GM21515 (cell line): ENCODE data around the gene ZNF282.
A peak's percentile ranks its signal among the peaks of the same experiment; 100 is the strongest.
"Not testable (repeated sequence)": the region's sequence is repeated elsewhere in the genome, so short reads cannot be mapped to it uniquely, and the experiment has no call there.

Source experiments
- ATAC-seq: cut with Tn5 transposase; IDR thresholded peaks from one replicate; pipeline ENCODE4 v1.9.1; 2021; ENCODE audit not compliant: unreplicated experiment

ZNF282 gene

GRCh38 chr7:149223176-149223575 is 27.8 kb downstream of the ZNF282 start:
- ATAC-seq = no peak

DNA sequence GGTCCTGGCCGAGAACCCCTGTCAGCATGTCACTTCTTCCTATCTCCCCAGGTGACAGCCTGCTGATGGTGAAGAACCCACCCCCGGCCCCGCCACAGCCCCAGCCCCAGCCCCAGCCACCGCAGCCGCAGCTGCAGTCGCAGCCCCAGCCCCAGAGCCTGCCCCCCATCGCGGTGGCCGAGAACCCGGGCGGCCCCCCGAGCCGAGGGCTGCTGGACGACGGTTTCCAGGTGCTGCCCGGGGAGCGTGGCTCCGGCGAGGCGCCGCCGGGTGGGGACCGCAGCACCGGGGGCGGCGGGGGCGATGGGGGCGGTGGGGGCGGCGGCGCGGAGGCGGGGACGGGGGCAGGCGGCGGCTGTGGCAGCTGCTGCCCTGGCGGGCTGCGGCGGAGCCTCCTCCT is 28.4 kb downstream of the ZNF282 start:
- ATAC-seq = no peak

- no peak for ATAC-seq
These were observed 29.0 kb downstream of the ZNF282 start for GRCh38 chr7:149224352-149224751.

DNA sequence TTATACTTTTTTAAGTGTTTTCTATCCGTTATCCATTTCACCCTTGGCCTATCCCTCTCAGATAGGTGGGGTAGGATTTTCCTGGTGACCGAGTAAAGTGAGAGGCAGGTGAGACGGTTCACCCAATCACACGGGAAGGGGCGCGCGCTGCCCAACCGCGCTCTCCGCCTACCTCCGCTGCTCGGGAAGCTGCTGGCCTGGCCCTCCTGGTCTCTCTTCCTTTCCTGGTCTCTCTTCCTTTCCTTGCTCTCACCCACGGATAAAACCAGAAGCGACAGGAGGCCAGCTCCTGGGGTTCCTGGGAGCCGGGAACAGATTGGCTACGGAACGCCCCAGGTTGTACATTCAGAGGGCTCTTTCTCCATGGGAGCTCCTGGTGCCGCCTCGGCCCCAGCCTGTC is 29.8 kb downstream of the ZNF282 start:
- ATAC-seq = no peak

- no peak for ATAC-seq
These were observed 30.3 kb downstream of the ZNF282 start for GRCh38 chr7:149225656-149226055.

- ATAC-seq = not testable (repeated sequence)
These were observed 31.0 kb downstream of the ZNF282 start for GRCh38 chr7:149226366-149226765.

GRCh38 chr7:149226840-149227494 is 31.6 kb downstream of the ZNF282 start:
- no peak for ATAC-seq

GRCh38 chr7:149228831-149229471 is 33.6 kb downstream of the ZNF282 start:
- no peak for ATAC-seq

GRCh38 chr7:149229526-149229925 is 34.2 kb downstream of the ZNF282 start:
- no peak for ATAC-seq

GRCh38 chr7:149232362-149232761 is 37.0 kb downstream of the ZNF282 start:
- ATAC-seq = no peak

GRCh38 chr7:149233655-149234204 is 38.4 kb downstream of the ZNF282 start:
- ATAC-seq = not testable (repeated sequence)

DNA sequence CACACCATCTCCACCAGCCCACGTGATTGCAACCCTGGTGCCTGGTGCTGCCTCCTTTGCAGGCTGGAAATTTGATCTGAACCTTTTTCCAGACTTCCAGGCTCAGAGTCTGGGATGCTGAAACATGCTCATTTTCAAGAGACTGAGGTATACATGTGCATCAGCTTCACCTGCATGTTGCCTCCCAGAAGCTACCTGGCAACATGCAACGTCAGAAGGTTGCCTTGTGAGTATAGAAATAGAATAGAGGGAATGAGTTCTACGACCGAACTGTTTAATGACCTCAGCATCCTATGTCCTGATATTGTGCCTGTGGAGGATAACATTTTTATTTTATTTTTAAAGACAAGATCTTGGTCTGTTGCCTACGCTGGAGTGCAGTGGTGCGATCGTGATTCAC is 42.2 kb downstream of the ZNF282 start:
- no peak for ATAC-seq

GRCh38 chr7:149238051-149238450 is 42.7 kb downstream of the ZNF282 start:
- ATAC-seq = no peak

DNA sequence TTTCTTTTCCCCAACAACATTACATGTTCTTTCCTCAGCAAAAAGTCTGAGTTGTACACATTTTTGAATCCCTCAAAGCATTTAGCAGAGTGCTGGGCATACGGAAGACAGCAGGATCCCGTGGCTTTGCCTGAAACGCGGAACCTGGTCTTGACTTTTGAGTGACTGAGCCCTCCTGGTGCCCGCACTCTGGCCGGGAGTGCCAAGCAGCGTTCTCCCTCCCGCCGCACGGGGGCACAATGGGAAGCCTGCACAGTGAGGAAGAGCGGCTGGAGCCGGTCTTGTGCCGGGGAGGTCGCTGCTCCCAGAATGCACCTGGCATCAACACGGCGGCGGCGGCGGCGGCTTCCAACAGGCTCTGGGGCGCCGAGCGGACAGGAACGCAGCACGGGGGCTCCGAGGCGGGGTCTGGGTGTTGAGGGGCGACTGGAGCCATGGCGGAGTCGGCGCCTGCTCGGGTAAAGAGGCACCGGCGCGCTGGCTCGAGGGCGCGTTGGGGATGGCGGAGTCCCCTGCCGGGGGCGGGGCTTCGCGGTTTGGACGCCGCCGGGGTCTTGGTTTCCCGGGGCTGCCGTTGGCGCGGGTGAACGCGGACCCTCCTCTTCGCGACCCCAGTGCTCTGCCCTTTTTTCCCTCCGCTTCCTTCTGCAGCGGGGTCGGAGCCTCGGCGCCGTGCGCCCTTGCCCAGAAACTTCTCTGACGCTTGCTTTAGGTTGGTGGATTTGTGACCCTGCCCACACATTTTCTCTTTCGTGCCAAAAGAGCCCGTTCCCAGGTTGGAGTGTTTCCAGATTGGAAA is 44.2 kb downstream of the ZNF282 start, which contains the start of gene ZNF212:
ZNF212 (plus strand) TSS at position 307 of the 799 bp plus-strand sequence; CDS start at position 435, 128 bp downstream.
- ATAC-seq = peak; percentile 99

- no peak for ATAC-seq
These were observed 45.3 kb downstream of the ZNF282 start for GRCh38 chr7:149240637-149241036.

GRCh38 chr7:149241696-149242095 is 46.4 kb downstream of the ZNF282 start:
- ATAC-seq = no peak

DNA sequence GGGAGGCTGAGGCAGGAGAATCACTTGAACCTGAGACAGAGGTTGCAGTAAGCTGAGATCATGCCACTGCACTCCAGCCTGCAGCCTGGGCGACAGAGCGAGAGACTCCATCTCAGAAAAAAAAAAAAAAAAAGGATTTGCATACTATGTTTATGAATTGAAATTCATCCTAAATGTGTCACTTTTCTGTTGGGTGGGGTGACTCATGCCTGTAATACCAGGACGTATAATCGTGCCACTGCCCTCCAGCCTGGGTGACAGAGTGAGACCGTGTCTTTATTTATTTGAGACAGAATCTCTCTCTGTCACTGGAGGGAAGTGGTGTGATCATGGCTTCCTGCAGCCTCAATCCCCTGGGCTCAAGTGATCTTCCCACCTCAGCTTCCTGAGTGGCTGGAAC is 49.9 kb downstream of the ZNF282 start:
- peak; percentile 56 for ATAC-seq

- ATAC-seq = peak; percentile 26
These were observed 50.4 kb downstream of the ZNF282 start for GRCh38 chr7:149245744-149246143.

DNA sequence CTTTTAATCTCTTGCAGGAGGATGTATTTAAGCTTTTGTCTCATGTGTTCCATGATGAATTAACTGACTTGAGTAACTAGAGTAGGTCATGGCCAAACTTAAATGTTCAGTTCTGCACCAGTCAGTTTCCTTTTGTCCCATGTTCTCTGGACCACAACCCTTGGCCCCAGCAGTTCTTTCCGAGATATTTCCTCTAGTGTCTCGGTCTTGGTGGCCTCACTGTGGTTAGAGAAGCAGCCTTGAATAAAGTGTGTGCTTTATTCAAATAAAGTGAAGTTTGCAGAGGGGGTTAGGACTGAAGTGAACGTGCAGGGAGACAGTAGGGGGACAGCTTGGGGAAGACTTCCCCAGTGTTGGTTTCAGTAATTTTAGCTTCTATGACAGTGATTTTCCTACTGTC is 53.4 kb downstream of the ZNF282 start:
- ATAC-seq = no peak

- ATAC-seq = not testable (repeated sequence)
These were observed 54.8 kb downstream of the ZNF282 start for GRCh38 chr7:149250151-149250550.

DNA sequence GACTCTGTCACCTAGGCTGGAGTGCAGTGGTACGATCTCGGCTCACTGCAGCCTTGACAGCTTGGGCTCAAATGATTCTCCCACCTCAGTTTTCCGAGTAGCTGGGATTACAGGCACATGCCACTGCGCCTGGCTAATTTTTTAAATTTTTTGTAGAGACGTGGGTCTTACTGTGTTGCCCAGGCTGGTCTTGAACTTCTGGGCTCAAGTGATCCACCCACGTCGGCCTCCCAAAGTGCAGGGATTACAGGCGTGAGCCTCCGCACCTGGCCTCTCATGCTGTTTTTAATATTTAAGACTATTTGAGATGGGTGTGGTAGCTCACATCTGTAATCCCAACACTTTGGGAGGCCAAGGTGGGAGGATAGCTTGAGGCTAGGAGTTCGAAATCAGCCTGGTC is 56.2 kb downstream of the ZNF282 start:
- ATAC-seq = not testable (repeated sequence)

DNA sequence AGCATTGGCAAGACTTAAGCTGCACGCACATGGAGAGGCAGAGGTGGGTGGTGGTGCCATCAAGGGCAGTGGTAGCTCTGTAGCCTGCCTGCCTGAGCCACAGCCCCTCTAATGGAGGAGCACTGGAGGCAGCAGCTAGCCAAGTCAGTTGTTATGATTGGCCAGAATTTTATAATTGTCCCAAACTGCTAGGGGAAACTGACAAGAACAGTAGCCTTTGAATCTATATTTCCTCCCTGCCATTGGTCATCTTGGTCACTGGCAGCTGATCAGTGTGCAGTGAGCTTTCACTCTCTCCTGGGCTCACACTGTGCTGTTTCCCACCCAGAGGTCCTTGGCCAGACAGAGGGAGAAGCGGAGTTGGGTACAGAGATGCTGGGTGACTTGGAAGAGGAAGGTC is 57.0 kb downstream of the ZNF282 start:
- no peak for ATAC-seq
